Natural killer cell (primary cell): ENCODE measurements around the gene FALEC. TPM values are rescaled to one million over a fixed set of nuclear protein-coding genes. Genes with fewer than 3 reads are reported as not detected.
A peak's percentile ranks its signal among the peaks of the same experiment; 100 is the strongest.

Source experiments
- ATAC-seq, 3 donors: fragments of 150-1000 bp in 2 of 3; fragments of 200-7000 bp in 1 of 3; cut with Tn5 transposase; 1 replicate in 1 of 3; 2 replicates in 2 of 3; pipeline ENCODE4 v1.10.0; 2021; ENCODE audit warnings: mild to moderate bottlenecking in 2 of 3, moderate library complexity in 2 of 3
- DNase-seq, 2 donors: peaks; one replicate each; pipeline versions ENCODE4 v3.0.0 to v3.0.0-alpha.2; 2013 to 2021; ENCODE audit warnings: mixed read lengths in 1 of 2
- H3K27ac ChIP-seq: one replicate; pipeline ENCODE4 v1.5.1; 2013; ENCODE audit warnings: mild to moderate bottlenecking, low read length
- H3K27me3 ChIP-seq: one replicate; pipeline ENCODE4 v1.6.1; 2013; ENCODE audit warnings: low read length; ENCODE audit not compliant: control insufficient read depth, insufficient read depth
- H3K36me3 ChIP-seq: one replicate; pipeline ENCODE4 v1.6.1; 2013; ENCODE audit warnings: low read length; ENCODE audit not compliant: control insufficient read depth, insufficient read depth
- H3K4me1 ChIP-seq: one replicate; pipeline ENCODE4 v1.6.1; 2013; ENCODE audit warnings: low read length; ENCODE audit not compliant: control insufficient read depth, insufficient read depth
- H3K4me3 ChIP-seq: one replicate; pipeline ENCODE4 v1.5.1; 2013; ENCODE audit warnings: low read length
- H3K9me3 ChIP-seq: one replicate; pipeline ENCODE4 v1.6.1; 2013; ENCODE audit warnings: low read length; ENCODE audit not compliant: control insufficient read depth, insufficient read depth
- H3K27ac Mint-ChIP-seq, 2 donors: one replicate each; pipeline ENCODE4 v1.8.0; 2022; ENCODE audit warnings: mild to moderate bottlenecking in 2 of 2, mixed read lengths in 2 of 2, moderate library complexity in 1 of 2
- H3K27me3 Mint-ChIP-seq, 2 donors: one replicate each; pipeline ENCODE4 v1.8.0; 2022; ENCODE audit warnings: low read depth in 2 of 2, mixed read lengths in 2 of 2
- H3K36me3 Mint-ChIP-seq: one replicate; pipeline ENCODE4 v1.8.0; 2022; ENCODE audit warnings: mixed read lengths
- H3K4me1 Mint-ChIP-seq, 2 donors: one replicate each; pipeline ENCODE4 v1.8.0; 2022; ENCODE audit warnings: mixed read lengths in 2 of 2
- H3K4me3 Mint-ChIP-seq: one replicate; pipeline ENCODE4 v1.8.0; 2022; ENCODE audit warnings: mild to moderate bottlenecking, moderate library complexity, mixed read lengths
- H3K9me3 Mint-ChIP-seq, 2 donors: one replicate each; pipeline ENCODE4 v1.8.0; 2022; ENCODE audit warnings: mixed read lengths in 2 of 2
- CTCF ChIP-seq: fragments of 200-600 bp; IDR thresholded peaks from one replicate; pipeline ENCODE4 v1.8.0; 2022; ENCODE audit warnings: antibody characterized with exemption
- WGBS: methylation state at CpG from one replicate; pipeline ENCODE4 v1.1.7; 2013; ENCODE audit warnings: missing lambda C conversion rate; ENCODE audit not compliant: insufficient coverage; 5-methylcytosine and 5-hydroxymethylcytosine counted together
- intact Hi-C: fragments of 100-400 bp; cut with micrococcal nuclease; formaldehyde crosslinking; loops from one replicate; pipeline ENCODE4 v1.14.2; 2022
- total RNA-seq, 4 donors: library from RNA; stranded (reverse); fragments of 120-200 nt in 1 of 4; gene quantifications; one replicate each; pipeline versions ENCODE4 v1.2.3 to v1.2.4, GENCODE V29; 2013 to 2022

FALEC gene
- total RNA-seq, 3 donors from 2014 or later (not counting 1 experiment from before 2014, with no cell fraction given): not detected

GRCh38 chr1:150567341-150567716, 51.8 kb downstream of the FALEC start:
- intact Hi-C loops: loop anchor here (10.0 kb wide), 3 partner anchors 197 to 357 kb away; partner anchors contain the start of genes ANP32E, CTSS and SETDB1
- DNase-seq (peak in 1 of 2 donors; percentile 82), ATAC-seq (peak; percentile 23 to 51 (median 26))
- H3K4me1 Mint-ChIP-seq: peaks cover 84 to 86% of the 10 kb centered on the region in 2 donors
- peaks cover 6% of the 10 kb centered on the region for H3K36me3 Mint-ChIP-seq
- H3K4me3 Mint-ChIP-seq: peak overlapping the region; percentile 88
- 0% methylated on average over 1 of the region's 3 CpGs for WGBS
- Histone ChIP-seq H3K9me3 (no peaks in the 10 kb centered on the region), H3K4me3 (peak overlapping the region; percentile 18), H3K27ac (peak overlapping the region; percentile 95), H3K27me3 (no peaks in the 10 kb centered on the region), H3K4me1 (peaks cover 100% of the 10 kb centered on the region), H3K36me3 (peaks cover 8% of the 10 kb centered on the region)
- no peak for TF ChIP-seq CTCF
- H3K27ac Mint-ChIP-seq: peak overlapping the region; percentile 98 to 99
- no peaks in the 10 kb centered on the region for H3K9me3 Mint-ChIP-seq
- H3K27me3 Mint-ChIP-seq: no peaks in the 10 kb centered on the region

GRCh38 chr1:150567717-150568593, 52.4 kb downstream of the FALEC start:
- H3K9me3 ChIP-seq: no peaks in the 10 kb centered on the region
- intact Hi-C loops: loop anchor here (10.0 kb wide), 3 partner anchors 197 to 357 kb away; partner anchors contain the start of genes ANP32E, CTSS and SETDB1
- Mint-ChIP-seq H3K9me3 (no peaks in the 10 kb centered on the region), H3K36me3 (peaks cover 6% of the 10 kb centered on the region), H3K27me3 (no peaks in the 10 kb centered on the region), H3K27ac (peak overlapping the region; percentile 98 to 99), H3K4me3 (peak overlapping the region; percentile 88), H3K4me1 (peaks cover 81 to 84% of the 10 kb centered on the region in 2 donors)
- peak overlapping the region; percentile 18 for H3K4me3 ChIP-seq
- peaks cover 100% of the 10 kb centered on the region for H3K4me1 ChIP-seq
- DNase-seq (peak in 1 of 2 donors; percentile 51), ATAC-seq (peak; percentile 2 to 11 (median 2))
- H3K36me3 ChIP-seq: peaks cover 14% of the 10 kb centered on the region
- H3K27ac ChIP-seq: peak overlapping the region; percentile 95
- TF ChIP-seq CTCF: no peak
- 6% methylated on average over 10 of the region's 10 CpGs for WGBS
- no peaks in the 10 kb centered on the region for H3K27me3 ChIP-seq

- Histone ChIP-seq H3K9me3 (no peaks in the 10 kb centered on the region), H3K4me3 (peak overlapping the region; percentile 18), H3K27me3 (no peaks in the 10 kb centered on the region), H3K4me1 (peaks cover 100% of the 10 kb centered on the region), H3K36me3 (peaks cover 20% of the 10 kb centered on the region), H3K27ac (peak overlapping the region; percentile 95)
- no peaks in the 10 kb centered on the region for H3K27me3 Mint-ChIP-seq
- intact Hi-C loops: loop anchor here (10.0 kb wide), 3 partner anchors 196 to 356 kb away; partner anchors contain the start of genes ANP32E, CTSS and SETDB1
- peak in 1 of 3 donors; percentile 0 for ATAC-seq
- peak in 1 of 2 donors; percentile 45 for DNase-seq
- H3K36me3 Mint-ChIP-seq: peaks cover 6% of the 10 kb centered on the region
- no peak for TF ChIP-seq CTCF
- no peaks in the 10 kb centered on the region for H3K9me3 Mint-ChIP-seq
- peak overlapping the region; percentile 98 to 99 for H3K27ac Mint-ChIP-seq
- peaks cover 75 to 83% of the 10 kb centered on the region in 2 donors for H3K4me1 Mint-ChIP-seq
- peak overlapping the region; percentile 88 for H3K4me3 Mint-ChIP-seq
Measured at GRCh38 chr1:150568594-150568966, 53.0 kb downstream of the FALEC start.
